Activated naive CD4-positive, alpha-beta T cell treated with anti-CD3 and anti-CD28 coated beads, Interleukin-2, amount 50 U/mL, for 72 hours (primary cell): Measurements from ENCODE around the gene DNMT3L. TPM values are rescaled to one million over a fixed set of nuclear protein-coding genes. Genes with fewer than 3 reads are reported as not detected.
"Not testable (repeated sequence)": the region's sequence is repeated elsewhere in the genome, so short reads cannot be mapped to it uniquely, and the experiment has no call there.

ENCODE experiments used
- ATAC-seq, 2 donors: fragments of 150-1000 bp; cut with Tn5 transposase; 2 replicates each; pipeline ENCODE4 v1.10.0; 2021; ENCODE audit warnings: mild to moderate bottlenecking in 2 of 2, moderate library complexity in 2 of 2
- DNase-seq, 2 donors: peaks; one replicate each; pipeline ENCODE4 v3.0.0; 2021 to 2022; ENCODE audit warnings: low spot score in 2 of 2
- H3K27ac Mint-ChIP-seq, 2 donors: one replicate each; pipeline ENCODE4 v1.8.0; 2022; ENCODE audit warnings: mild to moderate bottlenecking in 2 of 2, mixed read lengths in 2 of 2
- H3K36me3 Mint-ChIP-seq, 2 donors: one replicate each; pipeline ENCODE4 v1.8.0; 2022; ENCODE audit warnings: mixed read lengths in 2 of 2
- H3K9me3 Mint-ChIP-seq, 2 donors: one replicate each; pipeline ENCODE4 v1.8.0; 2022; ENCODE audit warnings: mixed read lengths in 2 of 2
- total RNA-seq, 2 donors: library from RNA; stranded (reverse); gene quantifications; one replicate each; pipeline ENCODE4 v1.2.3, GENCODE V29; 2022

DNMT3L gene
- total RNA-seq, 2 donors from 2014 or later, result not detected

- H3K36me3 Mint-ChIP-seq, DNase-seq, H3K27ac Mint-ChIP-seq, H3K9me3 Mint-ChIP-seq: not testable (repeated sequence)
- peak; percentile 5 to 7 for ATAC-seq
These were observed 21.3 kb downstream of the DNMT3L start for GRCh38 chr21:44240353-44240752.

DNA sequence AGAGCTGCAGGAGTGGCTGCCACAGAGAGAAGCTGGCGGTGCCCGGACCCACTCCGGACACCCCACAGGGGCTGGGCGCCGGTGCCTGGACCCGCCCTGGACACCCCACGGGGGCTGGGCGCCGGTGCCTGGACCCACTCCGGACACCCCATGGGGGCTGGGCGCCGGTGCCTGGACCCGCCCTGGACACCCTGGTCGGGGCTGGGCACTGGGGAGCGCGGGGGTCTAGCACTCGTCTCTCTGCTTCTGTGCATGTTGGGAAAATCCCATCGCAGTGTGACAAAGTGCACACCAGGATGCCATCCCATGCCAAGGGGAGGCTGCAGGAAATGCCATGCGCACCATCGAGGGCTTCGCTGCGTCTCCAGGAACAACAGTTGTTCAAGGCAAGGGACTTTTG is 32.1 kb downstream of the DNMT3L start:
- not testable (repeated sequence) for H3K27ac Mint-ChIP-seq, DNase-seq, ATAC-seq

GRCh38 chr21:44228109-44228508 is 33.6 kb downstream of the DNMT3L start:
- H3K9me3 Mint-ChIP-seq, DNase-seq, ATAC-seq, H3K27ac Mint-ChIP-seq, H3K36me3 Mint-ChIP-seq: not testable (repeated sequence)

More for the DNA sequence above, 32.1 kb downstream of the DNMT3L start:
- H3K9me3 Mint-ChIP-seq, H3K36me3 Mint-ChIP-seq: not testable (repeated sequence)

DNA sequence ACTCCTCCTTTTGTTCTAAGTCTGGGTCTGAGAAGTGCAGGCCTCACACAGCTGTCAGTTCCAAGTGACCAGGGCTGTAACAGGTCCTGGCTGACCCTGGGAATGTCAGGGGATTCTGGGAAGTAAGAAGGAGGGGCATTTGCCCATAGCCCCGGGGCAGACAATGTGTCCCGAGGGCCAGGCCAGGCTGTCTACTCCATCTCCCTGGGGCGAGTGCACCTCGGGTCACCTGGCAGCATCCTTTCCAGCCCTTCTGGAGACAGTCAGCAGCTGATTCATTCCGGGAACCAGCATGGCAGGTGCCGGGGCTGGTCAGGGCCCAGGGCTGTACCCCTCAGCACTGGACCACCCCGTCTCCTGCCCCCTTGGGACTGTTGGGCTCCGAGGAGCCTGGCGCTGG is 34.1 kb downstream of the DNMT3L start:
- H3K27ac Mint-ChIP-seq, DNase-seq, H3K36me3 Mint-ChIP-seq, H3K9me3 Mint-ChIP-seq, ATAC-seq: not testable (repeated sequence)

DNA sequence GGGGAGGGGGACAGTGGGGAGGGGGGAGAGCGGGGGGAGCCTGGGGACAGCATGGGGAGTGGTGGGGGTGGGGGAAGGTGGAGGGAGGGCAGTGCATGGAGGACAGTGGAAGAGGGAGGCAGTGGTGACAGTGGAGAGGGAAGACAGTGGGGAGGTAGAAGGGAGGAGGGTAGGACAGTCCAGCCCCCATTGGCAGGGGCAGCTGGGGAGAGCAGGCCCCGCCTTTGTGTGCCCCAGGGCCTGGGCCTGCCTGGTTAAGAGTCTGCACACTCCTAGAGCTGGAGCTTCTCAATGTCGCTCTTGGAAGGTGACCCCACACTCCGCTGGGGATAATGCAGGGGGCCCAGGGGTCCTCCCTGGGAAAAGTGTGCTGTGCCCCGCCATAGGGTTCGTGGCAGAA is 36.1 kb downstream of the DNMT3L start:
- ATAC-seq, H3K27ac Mint-ChIP-seq, DNase-seq, H3K9me3 Mint-ChIP-seq, H3K36me3 Mint-ChIP-seq: not testable (repeated sequence)

- H3K27ac Mint-ChIP-seq, H3K9me3 Mint-ChIP-seq, ATAC-seq, DNase-seq, H3K36me3 Mint-ChIP-seq: not testable (repeated sequence)
These were observed 38.4 kb downstream of the DNMT3L start for GRCh38 chr21:44223334-44223733.

GRCh38 chr21:44220674-44221073 is 41.0 kb downstream of the DNMT3L start:
- not testable (repeated sequence) for H3K27ac Mint-ChIP-seq, H3K9me3 Mint-ChIP-seq, ATAC-seq, DNase-seq, H3K36me3 Mint-ChIP-seq

GRCh38 chr21:44218461-44218860 is 43.2 kb downstream of the DNMT3L start:
- H3K9me3 Mint-ChIP-seq, DNase-seq, H3K27ac Mint-ChIP-seq, ATAC-seq, H3K36me3 Mint-ChIP-seq: not testable (repeated sequence)

DNA sequence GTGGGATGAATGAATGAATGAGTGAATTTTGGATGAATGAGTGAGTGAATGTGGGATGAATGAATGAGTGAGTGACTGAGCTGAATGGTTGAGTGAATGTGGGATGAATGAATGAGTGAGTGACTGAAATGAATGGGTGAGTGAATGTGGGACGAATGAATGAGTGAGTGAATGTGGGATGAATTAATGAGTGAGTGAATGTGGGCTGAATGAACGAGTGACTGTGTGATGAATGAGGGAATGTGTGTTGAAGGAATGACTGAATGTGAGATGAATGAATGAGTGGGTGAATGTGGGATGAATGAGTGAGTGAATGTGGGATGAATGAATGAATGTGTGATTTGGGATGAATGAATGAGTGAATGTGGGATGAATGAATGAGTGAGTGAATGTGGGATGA is 49.7 kb downstream of the DNMT3L start:
- peak in 1 of 2 donors; percentile 68 for ATAC-seq
- DNase-seq, H3K9me3 Mint-ChIP-seq, H3K36me3 Mint-ChIP-seq: not testable (repeated sequence)
- peak overlapping the region in 1 of 2 donors; percentile 54 for H3K27ac Mint-ChIP-seq

DNA sequence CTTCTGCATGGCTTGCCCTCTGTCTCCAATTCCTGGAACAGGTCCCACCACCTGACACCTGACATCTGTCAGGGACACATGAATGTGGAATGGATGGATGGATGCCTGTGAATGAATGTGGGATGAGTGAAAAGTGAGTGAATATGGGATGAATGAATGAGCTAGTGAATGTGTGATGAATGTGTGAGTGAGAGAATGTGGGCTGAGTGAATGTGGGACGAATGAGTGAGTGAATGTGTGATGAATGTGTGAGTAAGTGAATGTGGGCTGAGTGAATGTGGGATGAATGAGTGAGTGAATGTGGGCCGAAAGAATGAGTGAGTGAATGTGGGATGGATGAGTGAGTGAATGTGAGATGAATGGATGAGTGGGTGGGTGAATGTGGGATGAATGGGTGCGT is 50.1 kb downstream of the DNMT3L start:
- not testable (repeated sequence) for DNase-seq, H3K36me3 Mint-ChIP-seq, H3K9me3 Mint-ChIP-seq
- peak; percentile 41 to 76 for ATAC-seq
- peak overlapping the region in 1 of 2 donors; percentile 54 for H3K27ac Mint-ChIP-seq

- not testable (repeated sequence) for H3K27ac Mint-ChIP-seq, H3K36me3 Mint-ChIP-seq, DNase-seq, H3K9me3 Mint-ChIP-seq
- peak; percentile 35 to 55 for ATAC-seq
These were observed 53.6 kb downstream of the DNMT3L start for GRCh38 chr21:44207860-44208646.

GRCh38 chr21:44206698-44207676 is 54.7 kb downstream of the DNMT3L start:
- H3K36me3 Mint-ChIP-seq, DNase-seq, H3K9me3 Mint-ChIP-seq, H3K27ac Mint-ChIP-seq: not testable (repeated sequence)
- peak; percentile 28 to 73 for ATAC-seq

DNA sequence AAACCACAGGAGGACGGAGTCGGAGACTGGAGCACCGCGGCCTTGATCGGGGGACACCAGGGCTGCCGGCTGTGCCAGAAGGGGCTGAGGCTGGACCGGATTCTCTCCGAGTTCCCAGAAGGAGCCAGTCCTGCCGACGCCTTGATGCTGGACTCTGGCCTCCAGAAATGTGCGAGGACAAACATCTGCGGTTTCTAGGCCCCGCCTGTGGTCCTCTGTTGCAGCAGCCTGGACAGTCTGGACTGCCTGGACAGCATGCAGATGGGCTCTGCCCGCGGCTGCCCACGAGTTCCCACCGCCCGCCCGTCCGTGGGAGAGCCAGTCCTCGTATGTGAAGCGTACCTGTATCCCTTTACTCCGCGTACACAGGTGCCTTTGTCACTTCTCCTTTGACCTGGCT is 55.5 kb downstream of the DNMT3L start:
- H3K9me3 Mint-ChIP-seq, H3K36me3 Mint-ChIP-seq, H3K27ac Mint-ChIP-seq, DNase-seq: not testable (repeated sequence)
- ATAC-seq, result peak in 1 of 2 donors; percentile 6

DNA sequence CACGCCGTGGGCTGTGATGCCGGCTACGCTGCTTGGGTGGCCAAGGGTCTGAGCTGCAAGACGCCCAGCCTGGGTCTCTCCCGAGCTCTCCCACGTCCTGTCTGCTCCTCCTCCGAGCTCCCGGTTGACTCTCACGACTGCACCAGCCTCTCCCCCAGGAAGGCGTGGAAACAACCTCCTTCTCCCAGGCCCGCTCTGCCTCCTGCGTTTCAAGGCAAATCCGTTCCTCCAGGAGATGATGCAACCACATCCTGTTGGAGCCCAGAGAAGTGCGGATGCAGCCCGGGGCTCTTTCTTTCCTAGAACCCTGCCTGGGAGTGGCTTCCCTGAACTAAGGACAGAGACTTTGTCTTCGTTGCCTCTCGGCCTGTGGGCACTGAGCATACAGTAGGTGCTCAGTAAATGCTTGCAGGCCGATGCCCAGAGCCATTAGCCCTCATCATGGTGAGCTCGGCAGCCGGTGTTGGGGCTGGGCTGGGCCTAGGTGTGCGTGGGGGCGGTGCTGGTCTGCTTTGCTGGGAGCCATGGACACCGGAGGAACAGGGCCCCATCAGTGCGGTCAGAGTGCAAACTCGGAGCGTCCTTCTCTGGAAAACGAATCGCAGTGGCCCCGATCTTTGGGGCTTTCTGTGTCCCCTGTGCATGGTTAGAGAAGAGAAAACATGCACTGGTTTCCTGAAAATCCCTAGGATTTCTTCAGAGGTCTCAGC is 59.0 kb downstream of the DNMT3L start:
- H3K36me3 Mint-ChIP-seq, H3K9me3 Mint-ChIP-seq, DNase-seq, H3K27ac Mint-ChIP-seq, ATAC-seq: not testable (repeated sequence)

GRCh38 chr21:44199997-44200396 is 61.7 kb downstream of the DNMT3L start:
- not testable (repeated sequence) for ATAC-seq, H3K9me3 Mint-ChIP-seq, DNase-seq, H3K27ac Mint-ChIP-seq, H3K36me3 Mint-ChIP-seq

GRCh38 chr21:44199448-44199847 is 62.2 kb downstream of the DNMT3L start:
- DNase-seq, result no peak
- H3K36me3 Mint-ChIP-seq, result no peaks in the 10 kb centered on the region
- H3K27ac Mint-ChIP-seq, result no peak overlapping the region
- ATAC-seq, result no peak
- no peaks in the 10 kb centered on the region for H3K9me3 Mint-ChIP-seq

GRCh38 chr21:44197156-44197516 is 64.6 kb downstream of the DNMT3L start:
- H3K27ac Mint-ChIP-seq, H3K9me3 Mint-ChIP-seq, DNase-seq, H3K36me3 Mint-ChIP-seq, ATAC-seq: not testable (repeated sequence)
